Hematopoietic multipotent progenitor cell treated with erythropoietin and hydrocortisone succinate and interleukin-3 and kit ligand, for 17 days (in vitro differentiated cells): ENCODE results near the gene THAP7.

Source experiments
- DNase-seq: peaks from one replicate; pipeline ENCODE4 v3.0.0-alpha.2; 2015; ENCODE audit warnings: low spot score

Gene THAP7

GRCh38 chr22:20993304-20994127, 8.4 kb downstream of the THAP7 start:
- no peak for DNase-seq

- no peak for DNase-seq
Observed at GRCh38 chr22:20992456-20993303, 9.2 kb downstream of the THAP7 start.

GRCh38 chr22:20992056-20992442, 9.9 kb downstream of the THAP7 start:
- no peak for DNase-seq

- DNase-seq: no peak
Observed at GRCh38 chr22:20991252-20992055, 10.5 kb downstream of the THAP7 start.

GRCh38 chr22:20990184-20991180, 11.4 kb downstream of the THAP7 start:
- no peak for DNase-seq

- no peak for DNase-seq
Observed at GRCh38 chr22:20989323-20990138, 12.4 kb downstream of the THAP7 start.

GRCh38 chr22:20988573-20989322, 13.2 kb downstream of the THAP7 start:
- DNase-seq: no peak

- DNase-seq: no peak
Observed at GRCh38 chr22:20987375-20987774, 14.5 kb downstream of the THAP7 start.

- no peak for DNase-seq
Observed at GRCh38 chr22:20986365-20986764, 15.6 kb downstream of the THAP7 start.

GRCh38 chr22:20985720-20986119, 16.2 kb downstream of the THAP7 start:
- DNase-seq: no peak

- no peak for DNase-seq
Observed at GRCh38 chr22:20983081-20983771, 18.7 kb downstream of the THAP7 start.

- no peak for DNase-seq
Observed at GRCh38 chr22:20982563-20982882, 19.4 kb downstream of the THAP7 start.

GRCh38 chr22:20981787-20982562, 19.9 kb downstream of the THAP7 start, which contains the start of gene LZTR1:
Gene LZTR1, plus strand, starts transcription at chr22:20982297. Its CDS starts 75 bp downstream, at chr22:20982372.
- peak; percentile 71 for DNase-seq

- DNase-seq: no peak
Observed at GRCh38 chr22:20980938-20981722, 20.8 kb downstream of the THAP7 start.

- no peak for DNase-seq
Observed at GRCh38 chr22:20980523-20980922, 21.4 kb downstream of the THAP7 start.

- DNase-seq: no peak
Observed at GRCh38 chr22:20979940-20980453, 21.9 kb downstream of the THAP7 start.

GRCh38 chr22:20979243-20979809, 22.6 kb downstream of the THAP7 start:
- DNase-seq: peak; percentile 51
